HepG2 (cell line): ENCODE measurements around the gene MINDY1.

Experiments
- CREBL2 ChIP-seq: sonication (generic); formaldehyde crosslinking; IDR thresholded peaks from 2 replicates; pipeline ENCODE4 v1.8.1; 2023; ENCODE audit warnings: missing genetic modification reagents, mild to moderate bottlenecking, borderline replicate concordance
- CTCF ChIP-seq: sonication (generic); formaldehyde crosslinking; IDR thresholded peaks from 2 replicates; pipeline ENCODE4 v1.5.0; 2020; ENCODE audit warnings: mild to moderate bottlenecking, missing genetic modification reagents, moderate library complexity
- EHMT2 ChIP-seq: fragments of 200-600 bp; sonication (generic); IDR thresholded peaks from 2 replicates; pipeline ENCODE4 v1.7.0; 2017; ENCODE audit warnings: antibody characterized with exemption, low read depth, low read length, borderline replicate concordance
- FOXA3 ChIP-seq: IDR thresholded peaks from 2 replicates; pipeline ENCODE4 v1.6.1; 2016; ENCODE audit warnings: missing genetic modification reagents, missing compliant biosample characterization
- HDAC2 ChIP-seq: sonication (generic); formaldehyde crosslinking; IDR thresholded peaks from 2 replicates; pipeline ENCODE4 v1.4.0; 2020; ENCODE audit warnings: missing genetic modification reagents
- PAX8 ChIP-seq: sonication (generic); formaldehyde crosslinking; IDR thresholded peaks from 2 replicates; pipeline ENCODE4 v1.8.0; 2022; ENCODE audit warnings: mild to moderate bottlenecking, missing genetic modification reagents, borderline replicate concordance
- POLR2A ChIP-seq, 2 experiments: IDR thresholded peaks; 2 replicates each; pipeline ENCODE4 v1.6.1; 2011; ENCODE audit warnings: low read depth in 2 of 2, low read length in 2 of 2, mild to moderate bottlenecking in 1 of 2, moderate library complexity in 1 of 2; ENCODE audit not compliant: insufficient read depth in 1 of 2
- SP4 ChIP-seq: sonication (generic); formaldehyde crosslinking; IDR thresholded peaks from 2 replicates; pipeline ENCODE4 v1.8.1; 2023; ENCODE audit warnings: mild to moderate bottlenecking, missing genetic modification reagents
- ZNF207 ChIP-seq: fragments of 450-650 bp; IDR thresholded peaks from 2 replicates; pipeline ENCODE4 v1.6.1; 2016; ENCODE audit warnings: antibody characterized with exemption, borderline replicate concordance
- ZNF639 ChIP-seq: conservative IDR thresholded peaks from 2 replicates; pipeline ENCODE4 v1.6.1; 2018; ENCODE audit warnings: missing genetic modification reagents

- no peak for TF ChIP-seq CTCF (CRISPR knock-in tag)
- no peak for TF ChIP-seq PAX8 (CRISPR knock-in tag)
- TF ChIP-seq ZNF639 (CRISPR knock-in tag) = no peak
- no peak for TF ChIP-seq EHMT2
- no peak for TF ChIP-seq POLR2A (IDR thresholded peaks at IDR 0.05; ENCODE audit: insufficient read depth in 1 of 2, low read depth in 2 of 2, low read length in 2 of 2)
- TF ChIP-seq HDAC2 (CRISPR knock-in tag) = no peak
- TF ChIP-seq ZNF207 = no peak
- no peak for TF ChIP-seq CREBL2
- TF ChIP-seq SP4 (CRISPR knock-in tag) = no peak
- TF ChIP-seq FOXA3 (CRISPR knock-in tag) = no peak
Observed at GRCh38 chr1:151054971-151055547, 48.4 kb upstream of the MINDY1 start.
